Measurements from ENCODE around the gene CYTH3.
A peak's percentile ranks its signal among the peaks of the same experiment; 100 is the strongest.
"Not testable (repeated sequence)": the region's sequence is repeated elsewhere in the genome, so short reads cannot be mapped to it uniquely, and the experiment has no call there.

The CYTH3 gene

DNA sequence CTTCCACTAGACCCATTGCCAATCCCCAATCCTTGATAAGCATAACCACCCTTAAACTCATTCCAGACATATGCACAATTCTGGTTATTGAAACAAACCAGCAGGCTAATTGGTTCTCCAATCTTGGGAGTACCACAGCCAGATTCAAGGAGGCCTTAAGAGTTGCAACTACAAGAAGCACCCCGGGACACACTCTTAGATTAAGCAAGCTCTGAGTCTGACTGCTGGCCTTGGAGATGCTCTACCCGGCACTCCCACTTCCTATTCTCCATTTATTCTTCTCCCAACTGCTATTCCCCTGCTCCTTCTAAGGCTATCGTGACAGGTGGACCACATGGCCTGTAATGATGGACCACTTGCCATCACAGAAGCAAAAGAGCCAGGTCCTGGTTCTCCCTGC, 40.3 kb downstream of the CYTH3 start:
- DNase-seq (ENCODE audit: low spot score), result no peak

DNA sequence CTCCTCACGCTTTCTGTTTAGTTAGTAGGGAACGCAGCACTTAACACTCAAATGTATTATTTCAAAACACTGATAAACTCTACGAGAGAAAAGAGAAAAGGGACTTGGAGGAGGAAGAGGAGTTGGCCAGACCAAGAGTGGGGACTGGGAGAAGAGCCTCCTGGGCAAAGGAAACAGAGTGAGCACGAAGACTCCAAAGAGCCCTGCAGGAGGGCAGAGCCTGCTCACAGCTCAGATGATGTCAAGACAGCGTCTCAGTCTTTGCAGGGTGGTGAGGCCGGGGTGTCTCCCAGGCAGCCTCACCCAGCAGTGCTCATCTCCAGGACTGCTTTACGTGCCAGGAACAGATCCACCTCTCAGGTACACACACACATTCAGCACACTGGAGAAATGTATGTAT, 41.2 kb downstream of the CYTH3 start:
- DNase-seq (ENCODE audit: low spot score), result no peak

DNA sequence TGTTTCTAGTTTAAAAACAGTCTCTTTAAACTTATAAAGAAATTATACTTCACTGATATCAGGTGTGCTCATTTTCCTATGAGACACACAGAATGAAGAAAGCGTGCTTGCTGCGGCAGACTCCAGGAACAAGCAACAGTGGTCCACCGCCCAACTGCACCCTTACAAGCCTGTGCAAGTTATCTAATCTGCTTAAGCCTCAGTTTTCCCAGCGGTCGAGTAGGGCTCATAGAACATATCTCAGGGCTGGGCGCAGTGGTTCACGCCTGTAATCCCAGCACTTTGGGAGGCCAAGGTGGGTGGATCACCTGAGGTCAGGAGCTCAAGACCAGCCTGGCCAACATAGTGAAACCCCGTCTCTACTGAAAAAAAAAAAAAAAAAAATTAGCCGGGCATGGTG, 43.1 kb downstream of the CYTH3 start:
- DNase-seq (ENCODE audit: low spot score), result not testable (repeated sequence)

DNA sequence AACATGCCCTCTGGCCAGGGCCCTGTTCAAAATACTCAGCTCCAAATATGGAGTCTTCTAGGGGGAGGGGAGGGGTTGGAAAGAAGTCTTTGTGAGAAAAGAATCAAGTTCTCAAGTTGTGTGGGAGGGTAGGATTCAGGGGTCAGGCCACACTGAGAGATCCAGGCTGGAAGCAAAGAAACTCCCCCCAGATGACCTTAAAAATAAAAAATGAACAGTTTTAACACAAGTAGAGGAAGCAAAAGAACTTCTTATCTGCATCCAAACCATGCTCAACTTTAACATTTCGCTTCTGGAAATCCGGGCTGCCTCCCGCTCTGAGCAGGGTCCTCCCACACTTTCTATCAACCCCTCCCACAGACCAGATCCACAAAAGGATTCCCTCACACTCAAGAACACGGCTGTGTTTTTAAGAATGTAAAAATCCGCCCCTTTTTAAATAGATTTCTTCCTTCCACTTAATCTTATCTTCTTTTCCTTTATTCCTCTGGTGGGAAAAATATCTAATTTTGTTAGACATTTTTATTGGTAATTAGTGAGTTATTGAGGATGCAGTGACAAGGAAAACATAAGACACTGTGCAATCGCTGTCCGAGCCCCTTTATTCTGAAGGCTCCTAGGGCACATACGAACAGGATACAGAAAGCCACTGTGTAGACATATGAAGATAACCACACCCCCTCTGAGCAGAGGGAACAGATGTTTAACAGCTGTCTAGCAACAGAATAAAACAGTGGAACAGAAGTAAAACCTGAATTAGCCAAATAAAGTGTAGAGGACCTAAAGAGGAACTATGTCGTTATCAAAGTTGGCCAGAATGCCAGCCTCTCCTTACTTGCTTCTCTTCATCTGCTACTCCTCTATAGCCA, 43.8 kb downstream of the CYTH3 start:
- peak; percentile 38 for DNase-seq (ENCODE audit: low spot score)

DNA sequence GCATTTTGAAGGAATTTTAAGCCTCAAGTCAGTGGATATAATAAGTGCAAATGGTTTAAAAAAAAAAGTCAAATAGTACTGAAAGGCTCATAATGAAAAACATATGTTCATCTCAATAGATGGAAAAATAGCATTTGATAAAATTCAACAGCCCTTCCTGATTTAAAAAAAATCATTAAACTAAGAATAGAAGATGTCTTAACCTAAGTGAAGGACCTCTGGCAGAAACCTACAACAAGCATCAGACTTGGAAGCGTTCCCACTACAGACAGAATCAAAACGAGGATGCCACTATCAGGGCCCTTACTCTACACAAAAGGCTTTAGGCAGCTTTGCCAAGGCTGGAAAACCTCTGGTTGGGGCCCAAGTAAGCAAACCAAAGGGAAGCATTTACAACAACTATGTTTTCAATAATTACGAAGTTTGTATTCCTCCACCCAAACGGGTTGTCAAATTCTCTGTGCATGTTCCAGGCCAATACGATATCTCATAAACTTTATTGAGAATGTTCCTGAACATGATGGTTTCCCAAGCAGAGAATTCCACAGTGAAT, 45.1 kb downstream of the CYTH3 start:
- DNase-seq (ENCODE audit: low spot score), result no peak

DNA sequence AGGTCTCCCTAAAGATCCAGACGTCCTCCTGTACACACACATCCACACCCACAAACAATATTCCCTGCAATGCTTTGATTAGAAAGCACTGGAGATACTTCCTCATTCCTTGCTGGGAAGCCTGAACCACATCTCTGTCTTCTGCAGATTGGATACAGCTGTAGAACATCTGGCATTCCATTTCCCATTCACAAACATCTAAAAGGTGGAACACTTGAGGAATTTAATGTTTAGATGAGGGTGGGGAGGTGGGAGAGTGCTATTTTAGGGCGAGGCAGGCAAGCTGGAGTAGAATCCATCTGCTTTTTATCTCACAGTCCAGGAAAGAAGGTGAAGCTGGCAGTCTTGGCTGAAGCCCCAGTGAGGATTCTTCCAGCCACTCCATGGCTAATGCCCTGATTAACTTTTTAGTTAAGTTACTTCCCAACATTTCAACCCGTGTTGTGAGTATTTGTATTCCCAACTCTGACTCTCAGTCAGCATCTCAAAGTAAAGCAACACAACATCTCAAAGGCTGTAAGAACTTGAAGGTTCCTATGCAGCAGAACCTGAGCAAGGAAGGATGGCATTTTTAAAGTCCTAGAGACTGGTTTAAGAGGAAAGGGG, 46.1 kb downstream of the CYTH3 start:
- no peak for DNase-seq (ENCODE audit: low spot score)

DNA sequence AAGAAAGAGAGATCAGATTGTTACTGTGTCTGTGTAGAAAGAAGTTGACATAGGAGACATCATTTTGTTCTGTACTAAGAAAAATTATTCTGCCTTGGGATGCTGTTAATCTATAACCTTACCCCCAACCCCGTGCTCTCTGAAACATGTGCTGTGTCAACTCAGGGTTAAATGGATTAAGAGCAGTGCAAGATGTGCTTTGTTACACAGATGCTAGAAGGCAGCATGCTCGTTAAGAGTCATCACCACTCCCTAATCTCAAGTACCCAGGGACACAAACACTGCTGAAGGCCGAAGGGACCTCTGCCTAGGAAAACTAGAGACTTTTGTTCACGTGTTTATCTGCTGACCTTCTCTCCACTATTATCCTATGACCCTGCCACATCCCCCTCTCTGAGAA, 49.0 kb downstream of the CYTH3 start:
- DNase-seq (ENCODE audit: low spot score), result not testable (repeated sequence)

DNA sequence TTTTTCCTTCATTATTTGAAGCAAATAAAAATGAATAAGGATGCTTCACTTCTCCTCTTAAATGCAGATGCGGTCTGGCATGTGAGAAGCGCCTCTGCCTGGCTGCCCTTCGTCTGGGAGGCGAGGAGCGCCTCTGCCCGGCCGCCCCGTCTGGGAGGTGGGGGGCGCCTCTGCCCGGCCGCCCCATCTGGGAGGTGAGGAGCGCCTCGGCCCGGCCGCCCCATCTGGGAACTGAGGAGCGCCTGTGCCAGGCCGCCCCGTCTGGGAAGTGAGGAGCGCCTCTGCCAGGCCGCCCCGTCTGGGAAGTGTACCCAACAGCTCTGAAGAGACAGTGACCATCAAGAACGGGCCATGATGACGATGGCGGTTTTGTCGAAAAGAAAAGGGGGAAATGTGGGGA, 49.4 kb downstream of the CYTH3 start:
- not testable (repeated sequence) for DNase-seq (ENCODE audit: low spot score)

DNA sequence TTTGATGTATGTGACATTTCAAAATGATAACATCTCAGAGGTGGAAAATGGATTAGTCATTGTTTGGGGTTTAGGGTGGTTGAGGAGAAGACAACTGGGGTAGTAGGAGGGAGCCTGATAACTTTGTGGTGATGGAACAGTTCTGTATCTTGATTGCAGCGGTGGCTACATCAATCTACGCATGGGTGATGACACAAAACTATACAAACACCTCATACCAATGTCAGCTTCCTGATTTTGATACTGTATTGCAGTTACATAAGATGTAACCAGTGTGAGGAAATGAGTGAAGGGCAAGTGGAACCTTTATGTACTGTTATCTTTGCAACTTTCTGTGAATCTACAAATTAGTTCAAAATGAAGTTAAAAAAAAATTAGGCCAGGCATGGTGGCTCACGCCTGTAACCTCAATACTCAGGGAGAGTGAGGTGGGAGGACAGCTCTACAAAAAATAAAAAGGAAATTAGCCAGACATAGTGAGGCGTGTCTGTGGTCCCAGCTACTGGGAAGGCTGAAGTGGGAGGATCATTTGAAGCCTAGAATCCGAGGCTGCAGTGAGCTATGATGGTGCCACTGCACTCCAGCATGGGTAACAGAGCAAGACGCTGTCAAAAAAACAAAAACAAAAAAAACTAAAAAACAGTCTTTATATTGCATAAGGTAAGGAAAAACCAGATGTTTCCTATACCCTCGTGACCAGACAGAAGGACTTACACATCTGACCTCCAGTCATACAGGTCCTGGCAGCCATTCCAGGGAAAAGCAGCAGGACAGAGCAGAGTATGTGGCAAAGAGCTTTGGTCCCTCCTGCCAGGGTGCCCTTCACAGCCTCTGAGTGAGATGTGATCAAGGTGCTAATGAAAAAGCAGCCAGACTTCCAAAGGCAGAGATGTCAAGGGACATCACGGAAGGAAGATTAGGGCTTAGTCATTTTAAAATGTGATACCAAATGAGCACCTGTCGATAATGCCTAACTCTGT, 50.8 kb downstream of the CYTH3 start:
- DNase-seq (ENCODE audit: low spot score), result no peak

DNA sequence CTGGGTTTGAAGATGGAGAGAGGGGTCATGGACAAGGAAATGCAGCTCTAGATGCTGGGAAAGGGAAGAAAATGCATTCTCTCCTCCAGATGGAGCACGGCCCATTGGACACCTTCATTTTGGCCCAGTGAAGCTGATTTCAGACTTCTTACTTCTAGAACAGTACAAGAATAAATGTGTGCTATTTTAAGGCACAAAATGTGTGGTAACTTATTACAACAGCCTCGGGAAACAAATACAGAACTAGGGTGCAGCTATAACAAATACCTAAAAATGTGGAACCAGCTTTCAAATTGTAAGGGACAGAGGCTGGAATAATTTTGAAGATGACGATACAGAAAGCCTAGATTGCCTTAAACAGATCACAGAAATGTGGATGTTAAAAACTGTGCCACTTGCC, 54.1 kb downstream of the CYTH3 start:
- no peak for DNase-seq (ENCODE audit: low spot score)

DNA sequence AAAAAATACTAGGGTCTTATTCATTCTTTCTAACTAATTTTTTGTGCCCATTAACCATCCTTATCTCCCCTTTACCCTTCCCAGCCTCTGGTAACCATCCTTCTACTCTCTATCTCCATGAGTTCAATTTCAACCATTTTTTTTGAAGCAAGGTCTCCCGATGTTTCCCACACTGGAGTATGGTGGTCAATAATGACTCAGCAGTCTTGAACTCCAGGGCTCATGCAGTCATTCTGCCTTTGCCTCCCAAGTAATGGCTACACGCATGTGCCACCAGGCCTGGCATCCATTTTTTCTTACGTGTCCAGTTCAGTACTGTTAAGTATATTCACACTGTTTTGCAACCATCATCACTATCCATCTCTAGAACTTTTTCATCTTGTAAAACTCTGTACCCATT, 60.4 kb downstream of the CYTH3 start:
- no peak for DNase-seq (ENCODE audit: low spot score)

DNA sequence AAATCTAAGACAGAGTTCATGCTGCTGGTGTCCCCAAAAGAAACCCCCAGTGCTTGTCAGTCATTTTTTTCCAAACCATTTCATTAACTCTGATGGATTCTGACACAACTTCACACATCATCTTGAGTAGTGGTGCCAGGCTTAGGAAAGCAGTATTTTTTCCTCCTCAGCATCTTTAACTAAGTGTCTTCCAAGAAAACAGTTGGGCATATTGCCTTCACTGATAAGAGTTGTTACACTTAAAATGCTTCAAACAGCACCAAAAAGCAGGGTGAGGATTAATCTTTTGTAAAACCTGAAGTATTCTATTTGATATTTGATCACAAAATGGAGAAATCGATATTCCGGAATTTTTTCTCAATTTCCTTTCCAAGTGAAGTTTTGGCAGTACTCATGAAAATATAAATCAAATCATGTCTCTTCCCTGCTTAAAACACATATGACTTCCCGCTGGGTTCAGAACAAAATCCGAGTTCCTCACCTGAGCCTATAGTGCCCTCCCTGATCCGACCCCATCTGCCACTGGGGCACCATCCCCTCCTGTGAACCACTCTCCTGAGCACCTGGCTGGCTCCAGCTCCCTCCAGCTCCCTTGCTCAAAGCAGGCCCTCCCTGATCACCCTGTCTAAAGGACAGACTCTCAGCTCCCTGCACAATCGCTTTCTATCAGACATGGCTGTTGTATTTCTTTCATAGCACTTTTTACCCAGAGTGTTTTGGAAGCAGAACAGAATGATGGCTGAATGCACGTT, 61.6 kb downstream of the CYTH3 start:
- no peak for DNase-seq (ENCODE audit: low spot score)

DNA sequence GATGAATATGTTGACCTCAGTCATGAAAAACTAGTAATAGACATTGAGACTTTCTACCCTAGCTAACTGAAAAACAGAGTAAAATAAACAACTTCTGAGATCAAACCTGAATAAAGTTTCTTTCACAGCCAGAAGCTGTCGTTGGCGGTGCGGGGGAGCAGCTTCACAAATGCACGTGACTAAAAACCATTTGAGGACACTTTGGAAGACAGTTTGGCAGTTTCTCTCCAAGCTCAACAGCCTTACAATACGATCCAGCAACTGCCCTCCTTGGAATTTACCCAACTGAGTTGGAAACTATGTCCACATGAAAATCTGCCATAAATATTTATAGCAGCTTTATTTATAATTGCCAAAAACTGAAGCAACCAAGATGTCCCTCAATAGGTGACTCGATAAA, 63.1 kb downstream of the CYTH3 start:
- no peak for DNase-seq (ENCODE audit: low spot score)

DNA sequence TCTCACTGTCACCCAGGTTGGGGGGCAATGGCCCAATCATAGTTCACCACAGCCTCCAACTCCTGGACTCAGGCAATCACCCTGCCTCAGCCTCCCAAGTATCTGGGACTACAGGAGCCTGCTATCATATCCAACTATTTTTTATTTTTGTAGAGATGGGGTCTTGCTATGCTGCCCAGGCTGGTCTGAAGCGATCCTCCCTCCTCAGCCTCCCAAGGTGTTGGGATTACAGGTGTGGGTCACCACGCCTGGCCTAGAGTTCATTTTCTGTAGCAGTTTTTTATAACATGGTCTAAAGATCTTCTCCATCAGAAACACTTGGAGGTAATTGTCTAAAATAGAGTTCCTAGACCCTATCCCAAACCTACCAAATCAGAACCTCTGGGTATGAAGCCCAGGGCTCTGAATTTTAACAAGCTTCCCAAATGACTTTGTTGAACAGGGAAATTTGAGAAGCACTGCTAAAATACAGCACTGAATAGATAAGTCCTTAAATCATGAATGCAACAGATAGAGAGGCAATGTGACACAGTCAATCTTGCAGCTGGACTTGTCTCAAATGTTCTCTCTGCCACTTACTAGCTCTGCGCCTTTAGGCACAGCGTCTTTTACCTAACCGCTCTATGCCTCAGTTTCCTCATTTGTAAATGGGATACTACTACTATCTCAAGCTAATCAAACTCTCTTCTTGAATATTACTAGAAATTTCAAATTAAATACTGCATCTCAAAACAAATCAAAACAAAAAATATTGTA, 63.7 kb downstream of the CYTH3 start:
- no peak for DNase-seq (ENCODE audit: low spot score)

DNA sequence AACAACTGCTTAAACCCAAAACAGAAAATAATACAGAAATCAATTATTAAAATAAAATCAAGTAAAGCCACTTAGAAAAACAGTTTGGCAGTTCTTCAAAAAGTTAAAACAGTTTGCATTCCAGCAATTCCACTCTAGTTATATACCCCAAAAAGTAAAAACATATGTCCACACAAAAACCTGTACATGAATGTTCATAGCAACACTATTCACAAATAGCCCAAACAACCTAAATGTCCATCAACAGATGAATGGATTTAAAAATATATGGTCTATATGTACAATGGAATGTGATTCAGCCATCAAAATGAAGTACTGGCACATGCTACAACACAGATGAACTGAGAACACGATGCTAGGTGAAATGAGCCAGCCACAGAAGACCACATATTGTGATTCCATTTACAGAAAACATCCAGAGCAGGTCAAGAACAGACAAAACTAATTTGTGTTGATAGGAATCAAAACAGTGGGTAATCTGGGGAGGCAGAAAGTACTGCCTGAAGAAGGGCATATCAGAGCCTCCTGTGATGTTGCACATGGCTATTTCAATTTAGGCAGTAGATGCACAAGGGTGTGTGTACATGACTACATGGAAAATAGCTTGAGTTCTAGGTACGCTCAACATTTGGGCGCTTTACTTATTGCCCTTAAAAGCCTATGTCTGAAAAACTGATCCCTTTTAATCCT, 66.3 kb downstream of the CYTH3 start:
- no peak for DNase-seq (ENCODE audit: low spot score)

DNA sequence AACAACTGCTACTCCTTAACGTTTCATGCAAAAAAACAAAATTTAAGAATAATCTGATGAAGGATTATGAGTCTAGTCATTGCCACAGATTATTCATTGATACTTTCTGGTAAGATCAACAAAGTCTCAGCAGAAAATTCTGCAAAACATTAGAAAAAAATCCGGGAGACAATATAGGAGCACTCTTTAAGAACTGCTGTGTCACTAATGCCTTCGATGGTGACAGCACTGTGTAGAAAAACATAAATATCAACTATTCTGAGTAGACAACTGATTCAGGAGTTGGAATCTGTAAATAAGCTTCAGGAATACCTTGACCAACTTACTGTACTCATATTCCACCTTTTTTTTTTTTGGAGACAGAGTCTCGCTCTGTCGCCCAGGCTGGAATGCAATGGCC, 69.0 kb downstream of the CYTH3 start:
- DNase-seq (ENCODE audit: low spot score), result no peak

DNA sequence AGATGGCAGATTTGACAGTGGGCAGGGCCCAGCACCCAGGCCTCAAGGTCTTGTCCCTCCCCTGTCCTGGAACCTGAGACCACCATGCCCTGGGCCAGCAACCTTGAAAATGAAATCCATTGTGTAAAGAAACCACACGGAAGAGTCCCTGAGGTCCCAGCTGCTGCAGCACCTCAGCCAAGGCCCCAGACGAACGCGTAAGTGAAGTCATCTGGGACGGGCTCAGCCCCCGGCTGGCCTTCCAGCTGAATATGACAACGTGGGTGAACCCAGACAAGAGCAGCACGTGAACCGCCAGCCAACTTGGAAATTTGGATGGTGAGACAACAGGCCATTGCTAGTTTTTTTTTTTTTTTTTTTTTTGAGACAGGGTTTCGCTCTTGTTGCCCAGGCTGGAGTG, 70.3 kb downstream of the CYTH3 start:
- DNase-seq (ENCODE audit: low spot score), result no peak

DNA sequence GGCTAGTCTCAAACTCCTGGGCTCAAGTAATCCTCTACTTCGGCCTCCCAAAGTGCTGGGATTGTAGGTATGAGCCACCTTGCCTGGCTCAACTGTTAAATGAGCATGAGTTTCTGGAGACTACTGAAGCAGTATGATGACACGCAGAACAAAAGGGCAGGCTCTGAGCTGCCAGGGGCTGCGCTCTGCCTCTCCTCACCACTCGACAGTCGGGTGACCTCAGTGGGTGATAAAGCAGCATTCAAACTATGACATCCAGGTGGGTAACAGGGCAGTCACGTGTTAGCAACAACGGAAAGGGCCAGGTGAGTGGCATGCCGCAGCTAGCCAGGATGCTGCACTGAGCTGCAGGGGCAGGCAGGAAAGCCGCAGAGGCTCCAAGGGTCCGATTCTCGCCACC, 71.5 kb downstream of the CYTH3 start:
- no peak for DNase-seq (ENCODE audit: low spot score)

DNA sequence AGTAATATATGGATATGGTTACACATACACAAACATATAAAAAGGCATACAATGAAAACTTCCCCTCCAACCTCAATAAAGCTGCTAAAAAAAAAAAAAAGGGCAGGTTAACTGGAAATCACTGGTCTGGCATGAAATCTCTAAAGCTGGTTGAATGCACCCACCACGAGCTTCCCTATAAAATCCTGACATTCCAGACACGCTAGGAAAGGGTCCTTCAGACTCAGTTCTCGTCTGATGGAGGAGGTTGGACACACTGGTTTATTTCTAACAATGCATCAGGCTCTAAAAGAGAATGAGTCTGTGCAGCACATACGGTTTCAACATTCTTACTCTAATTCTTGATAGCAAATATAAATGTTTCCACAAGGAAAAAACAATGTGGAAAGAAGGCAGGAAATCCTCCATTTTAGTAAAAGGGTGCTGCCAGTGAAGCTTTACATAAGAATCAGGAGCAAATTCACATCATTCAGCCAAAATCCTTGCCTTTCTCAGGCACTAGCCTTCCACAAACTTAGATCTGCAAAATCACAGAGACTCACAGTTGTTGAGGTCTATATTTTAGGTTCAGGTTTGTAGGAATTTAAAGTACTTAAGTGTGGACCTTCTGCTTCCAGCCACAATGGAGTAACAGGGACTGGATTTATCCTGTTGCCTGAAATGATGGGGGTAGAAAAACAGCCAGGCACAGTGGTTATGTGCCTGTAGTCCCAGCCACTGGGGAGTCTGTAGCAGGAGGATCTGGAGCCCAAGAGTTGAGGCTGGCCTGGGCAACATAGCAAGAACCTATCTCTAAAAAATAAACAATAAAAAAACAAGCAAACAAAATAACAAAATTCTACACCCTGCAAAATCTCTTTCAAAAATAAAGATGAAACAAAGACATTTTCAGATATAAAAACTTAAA, 73.5 kb downstream of the CYTH3 start:
- no peak for DNase-seq (ENCODE audit: low spot score)
